Measurements from ENCODE around the gene LGALS12. TPM values are rescaled to one million over a fixed set of nuclear protein-coding genes. Genes with fewer than 3 reads are reported as not detected.

LGALS12 gene
- total and polyA plus RNA-seq, 2 donors (not counting 1 experiment from before 2014, with no cell fraction given): 0.19 TPM; not detected in 1

DNA sequence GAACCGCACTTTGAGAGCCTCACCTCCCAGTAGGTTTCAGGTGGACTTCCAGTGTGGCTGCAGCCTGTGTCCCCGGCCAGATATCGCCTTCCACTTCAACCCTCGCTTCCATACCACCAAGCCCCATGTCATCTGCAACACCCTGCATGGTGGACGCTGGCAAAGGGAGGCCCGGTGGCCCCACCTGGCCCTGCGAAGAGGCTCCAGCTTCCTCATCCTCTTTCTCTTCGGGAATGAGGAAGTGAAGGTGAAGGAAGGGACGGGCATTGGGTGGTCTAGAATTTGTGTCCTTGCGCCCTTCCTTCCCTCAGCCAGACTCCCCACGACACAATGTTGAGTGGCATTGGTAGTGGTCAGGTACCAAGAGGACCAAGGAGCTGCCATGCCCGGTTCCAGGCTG is 2.9 kb downstream of the LGALS12 start:
- TF ChIP-seq EZH2 (IDR thresholded peaks at IDR 0.05; ENCODE audit: borderline replicate concordance, insufficient read depth, low read depth, low read length, poor library complexity, severe bottlenecking): no peak
- TF ChIP-seq, protein P1, sequence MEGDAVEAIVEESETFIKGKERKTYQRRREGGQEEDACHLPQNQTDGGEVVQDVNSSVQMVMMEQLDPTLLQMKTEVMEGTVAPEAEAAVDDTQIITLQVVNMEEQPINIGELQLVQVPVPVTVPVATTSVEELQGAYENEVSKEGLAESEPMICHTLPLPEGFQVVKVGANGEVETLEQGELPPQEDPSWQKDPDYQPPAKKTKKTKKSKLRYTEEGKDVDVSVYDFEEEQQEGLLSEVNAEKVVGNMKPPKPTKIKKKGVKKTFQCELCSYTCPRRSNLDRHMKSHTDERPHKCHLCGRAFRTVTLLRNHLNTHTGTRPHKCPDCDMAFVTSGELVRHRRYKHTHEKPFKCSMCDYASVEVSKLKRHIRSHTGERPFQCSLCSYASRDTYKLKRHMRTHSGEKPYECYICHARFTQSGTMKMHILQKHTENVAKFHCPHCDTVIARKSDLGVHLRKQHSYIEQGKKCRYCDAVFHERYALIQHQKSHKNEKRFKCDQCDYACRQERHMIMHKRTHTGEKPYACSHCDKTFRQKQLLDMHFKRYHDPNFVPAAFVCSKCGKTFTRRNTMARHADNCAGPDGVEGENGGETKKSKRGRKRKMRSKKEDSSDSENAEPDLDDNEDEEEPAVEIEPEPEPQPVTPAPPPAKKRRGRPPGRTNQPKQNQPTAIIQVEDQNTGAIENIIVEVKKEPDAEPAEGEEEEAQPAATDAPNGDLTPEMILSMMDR (IDR thresholded peaks at IDR 0.05): no peak
- Histone ChIP-seq H3K4me1 (ENCODE audit: control insufficient read depth in 2 of 2, insufficient read depth in 2 of 2, low read length in 2 of 2) (peaks cover 4 to 7% of the 10 kb centered on the region in 2 donors), H3K27me3 (replicated peaks in 1 of 4; ENCODE audit: control extremely low read depth in 1 of 4, control insufficient read depth in 3 of 4, insufficient read depth in 4 of 4, low read length in 3 of 4) (peaks cover 0 to 26% (median 3%) of the 10 kb centered on the region in 4 experiments), H2AFZ (ENCODE audit: insufficient read depth, low read depth, low read length, poor library complexity, severe bottlenecking) (no peak overlapping the region), H3K4me3 (ENCODE audit: control extremely low read depth in 1 of 5, extremely low read depth in 1 of 5, insufficient read depth in 1 of 5, low read depth in 2 of 5, low read length in 4 of 5) (no peak overlapping the region), H3K4me2 (replicated peaks; ENCODE audit: low read depth, low read length, poor library complexity, severe bottlenecking) (no peak overlapping the region), H3K79me2 (ENCODE audit: control insufficient read depth, insufficient read depth, low read length) (no peaks in the 10 kb centered on the region), H3K9ac (ENCODE audit: low read length) (no peak overlapping the region), H3K27ac (ENCODE audit: low read length in 2 of 2) (no peak overlapping the region), H3K36me3 (replicated peaks in 1 of 2; ENCODE audit: control extremely low read depth in 1 of 2, control insufficient read depth in 1 of 2, extremely low read depth in 1 of 2, insufficient read depth in 2 of 2, low read length in 1 of 2) (no peaks in the 10 kb centered on the region), H4K20me1 (ENCODE audit: control insufficient read depth, insufficient read depth, low read length, poor library complexity, severe bottlenecking) (no peaks in the 10 kb centered on the region), H3K9me3 (ENCODE audit: control extremely low read depth in 1 of 3, control insufficient read depth in 2 of 3, insufficient read depth in 1 of 3, low read length in 2 of 3) (no peaks in the 10 kb centered on the region)
- Mint-ChIP-seq H3K4me1 (no peaks in the 10 kb centered on the region), H3K4me3 (no peak overlapping the region), H3K27ac (no peak overlapping the region), H3K27me3 (peaks cover 29% of the 10 kb centered on the region), H3K9me3 (ENCODE audit: insufficient read depth) (no peaks in the 10 kb centered on the region)
- WGBS (ENCODE audit: insufficient coverage): 85% methylated on average over 7 of the region's 12 CpGs
- CTCF ChIA-PET: interaction anchor here (1.3 to 2.6 kb wide), 2 partner anchors 30 to 127 kb away, joined by 3 to 10 read pairs; no protein-coding TSS in a partner anchor
- ATAC-seq (ENCODE audit: low read depth) (no peak), DNase-seq (no peak)
- intact Hi-C loops (cut with micrococcal nuclease): no loop called here
- POLR2A ChIA-PET: no interaction called here

DNA sequence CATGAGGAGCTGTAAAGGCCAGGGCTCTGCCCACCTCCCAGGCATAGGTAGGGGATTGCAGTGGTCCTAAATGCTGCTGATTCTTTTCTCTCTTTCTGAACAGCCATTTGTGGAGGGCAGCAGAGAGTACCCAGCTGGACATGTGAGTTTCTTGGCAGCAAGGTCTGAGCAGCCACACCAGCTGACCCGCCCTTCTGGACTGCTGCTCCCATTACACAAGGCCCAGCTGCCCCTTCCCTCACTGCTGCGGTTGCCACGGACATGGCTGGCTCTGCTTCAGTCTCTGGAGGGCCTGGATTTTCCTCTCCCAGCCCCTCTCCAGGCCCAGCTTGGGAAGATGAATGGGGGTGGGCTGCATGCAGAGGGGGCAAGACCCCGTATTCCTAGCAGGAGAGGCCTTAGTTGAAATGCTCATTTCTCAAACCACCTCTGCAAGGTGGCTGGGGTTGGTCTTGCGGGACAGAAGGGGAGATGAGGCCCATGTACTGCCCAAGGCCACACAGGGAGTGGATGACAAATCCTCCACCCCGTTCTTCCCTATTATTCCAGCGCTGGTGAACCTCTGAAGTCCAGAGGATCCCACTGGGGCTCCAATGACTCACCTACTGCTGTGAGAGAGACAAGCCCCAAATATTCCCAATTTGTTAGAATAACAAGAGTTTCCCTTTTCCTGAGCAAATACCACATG is 4.6 kb downstream of the LGALS12 start:
- Mint-ChIP-seq H3K4me1 (no peaks in the 10 kb centered on the region), H3K27me3 (peaks cover 19% of the 10 kb centered on the region), H3K9me3 (ENCODE audit: insufficient read depth) (no peaks in the 10 kb centered on the region), H3K4me3 (no peak overlapping the region), H3K27ac (no peak overlapping the region)
- H3K4me3 ChIP-seq (ENCODE audit: control extremely low read depth in 1 of 5, extremely low read depth in 1 of 5, insufficient read depth in 1 of 5, low read depth in 2 of 5, low read length in 4 of 5): no peak overlapping the region
- TF ChIP-seq, protein P1 (IDR thresholded peaks at IDR 0.05): no peak
- no peak for TF ChIP-seq EZH2 (IDR thresholded peaks at IDR 0.05; ENCODE audit: borderline replicate concordance, insufficient read depth, low read depth, low read length, poor library complexity, severe bottlenecking)
- CTCF ChIA-PET: interaction anchor here (0.8 to 1.4 kb wide), 2 partner anchors 9 to 31 kb away, joined by 3 read pairs; no protein-coding TSS in a partner anchor
- H3K36me3 ChIP-seq (replicated peaks in 1 of 2; ENCODE audit: control extremely low read depth in 1 of 2, control insufficient read depth in 1 of 2, extremely low read depth in 1 of 2, insufficient read depth in 2 of 2, low read length in 1 of 2): no peaks in the 10 kb centered on the region
- H3K27ac ChIP-seq (ENCODE audit: low read length in 2 of 2): no peak overlapping the region
- no peak overlapping the region for H3K9ac ChIP-seq (ENCODE audit: low read length)
- ATAC-seq (ENCODE audit: low read depth): no peak
- H4K20me1 ChIP-seq (ENCODE audit: control insufficient read depth, insufficient read depth, low read length, poor library complexity, severe bottlenecking): no peaks in the 10 kb centered on the region
- H3K9me3 ChIP-seq (ENCODE audit: control extremely low read depth in 1 of 3, control insufficient read depth in 2 of 3, insufficient read depth in 1 of 3, low read length in 2 of 3): no peaks in the 10 kb centered on the region
- intact Hi-C loops (cut with micrococcal nuclease): no loop called here
- H3K4me2 ChIP-seq (replicated peaks; ENCODE audit: low read depth, low read length, poor library complexity, severe bottlenecking): no peak overlapping the region
- no peak for DNase-seq
- H2AFZ ChIP-seq (ENCODE audit: insufficient read depth, low read depth, low read length, poor library complexity, severe bottlenecking): no peak overlapping the region
- H3K79me2 ChIP-seq (ENCODE audit: control insufficient read depth, insufficient read depth, low read length): no peaks in the 10 kb centered on the region
- POLR2A ChIA-PET: no interaction called here
- peaks cover 4 to 7% of the 10 kb centered on the region in 2 donors for H3K4me1 ChIP-seq (ENCODE audit: control insufficient read depth in 2 of 2, insufficient read depth in 2 of 2, low read length in 2 of 2)
- 84% methylated on average over 2 of the region's 7 CpGs for WGBS (ENCODE audit: insufficient coverage)
- H3K27me3 ChIP-seq (replicated peaks in 1 of 4; ENCODE audit: control extremely low read depth in 1 of 4, control insufficient read depth in 3 of 4, insufficient read depth in 4 of 4, low read length in 3 of 4): peaks cover 0 to 26% (median 1%) of the 10 kb centered on the region in 4 experiments
